GM18526 (cell line): ENCODE measurements around the gene RRP9.

Experiments
- POLR2A ChIP-seq: IDR thresholded peaks from 3 replicates; pipeline ENCODE4 v1.6.1; 2011; ENCODE audit not compliant: insufficient read length; ENCODE audit errors: extremely low read depth

The RRP9 gene

DNA sequence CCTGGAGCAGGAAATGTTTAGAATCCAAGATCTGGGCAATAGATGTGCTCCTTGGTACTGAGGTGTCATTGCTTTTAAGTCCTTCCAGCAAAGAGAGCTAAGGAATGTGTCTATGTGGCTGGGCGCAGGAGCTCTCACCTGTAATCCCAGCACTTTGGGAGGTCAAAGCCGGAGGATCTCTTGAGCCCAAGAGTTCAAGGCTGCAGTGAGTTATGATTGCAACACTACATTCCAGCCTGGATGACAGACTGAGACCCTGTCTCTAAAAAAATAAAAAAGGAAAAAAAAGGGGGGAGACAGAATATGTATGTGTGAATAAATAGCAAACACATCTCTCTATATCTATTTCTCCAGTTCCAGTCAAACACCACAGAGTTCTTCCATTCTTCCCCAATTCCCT lies 9.2 kb upstream of the RRP9 start:
- TF ChIP-seq POLR2A: no peak

- TF ChIP-seq POLR2A: no peak
Measured at GRCh38 chr3:51949121-51949520, 7.4 kb upstream of the RRP9 start.

- TF ChIP-seq POLR2A: no peak
Measured at GRCh38 chr3:51948016-51948580, 6.4 kb upstream of the RRP9 start.

DNA sequence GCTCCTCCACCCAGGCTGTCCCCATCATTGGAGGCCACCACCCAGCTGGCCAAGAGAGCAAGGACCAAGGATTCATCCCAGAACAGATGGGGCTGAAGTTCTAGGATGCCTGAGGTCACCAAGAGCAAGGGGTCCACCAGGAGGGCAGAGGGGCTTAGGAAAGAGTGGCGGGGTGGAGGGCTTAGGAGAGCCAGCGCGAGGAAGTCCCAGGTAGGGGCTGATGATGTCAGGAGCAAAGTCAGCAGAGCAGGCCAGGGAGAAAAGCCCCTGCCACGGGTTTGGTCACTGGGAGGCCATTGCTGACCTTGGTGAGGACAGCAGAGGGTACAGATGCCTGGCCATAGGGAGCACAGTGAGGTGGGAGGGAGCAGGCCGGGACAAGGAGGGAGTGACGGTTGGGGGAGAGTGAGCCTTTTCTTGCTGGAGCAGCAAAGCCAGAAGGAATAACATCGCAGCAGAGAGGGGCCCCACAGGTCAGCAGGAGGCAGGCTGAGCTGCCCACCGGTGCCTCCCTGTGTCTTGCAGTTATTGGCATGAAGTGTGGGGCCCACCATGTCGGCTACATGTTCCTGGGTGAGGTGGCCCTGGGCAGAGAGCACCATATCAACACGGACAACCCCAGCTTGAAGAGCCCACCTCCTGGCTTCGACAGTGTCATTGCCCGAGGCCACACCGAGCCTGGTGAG lies 5.7 kb upstream of the RRP9 start:
- TF ChIP-seq POLR2A: no peak

GRCh38 chr3:51946796-51947195 lies 5.1 kb upstream of the RRP9 start:
- no peak for TF ChIP-seq POLR2A

- TF ChIP-seq POLR2A: no peak
Measured at GRCh38 chr3:51945926-51946705, 4.4 kb upstream of the RRP9 start.

DNA sequence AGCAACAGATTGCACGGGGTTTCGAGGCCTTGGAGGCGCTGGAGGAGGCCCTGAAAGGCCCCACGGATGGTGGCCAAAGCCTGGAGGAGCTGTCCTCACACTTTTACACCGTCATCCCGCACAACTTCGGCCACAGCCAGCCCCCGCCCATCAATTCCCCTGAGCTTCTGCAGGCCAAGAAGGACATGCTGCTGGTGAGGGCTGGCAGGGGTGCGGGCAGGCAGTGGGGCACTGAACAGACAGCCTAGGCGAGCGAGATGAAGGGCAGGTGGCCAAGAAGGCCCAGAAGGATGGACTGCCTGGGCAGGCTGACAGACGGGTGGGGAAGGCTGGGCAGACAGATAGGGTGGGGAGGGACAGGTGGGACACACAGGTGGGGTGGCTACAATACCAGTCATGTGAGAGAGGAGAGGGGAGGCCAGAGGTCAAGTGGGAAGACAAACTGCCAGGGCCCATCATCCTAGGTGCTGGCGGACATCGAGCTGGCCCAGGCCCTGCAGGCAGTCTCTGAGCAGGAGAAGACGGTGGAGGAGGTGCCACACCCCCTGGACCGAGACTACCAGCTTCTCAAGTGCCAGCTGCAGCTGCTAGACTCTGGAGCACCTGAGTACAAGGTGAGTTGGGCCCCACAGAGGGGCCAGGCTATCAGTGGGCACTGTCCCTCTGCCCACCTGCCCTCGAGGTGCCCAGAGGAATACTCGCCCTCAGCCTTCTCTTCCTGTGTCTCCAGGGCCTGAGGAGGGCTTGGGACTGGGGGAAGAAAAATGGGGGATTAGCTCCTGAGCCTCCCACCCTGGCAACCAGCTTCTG lies 3.5 kb upstream of the RRP9 start:
- TF ChIP-seq POLR2A: no peak

GRCh38 chr3:51944451-51945021 lies 2.8 kb upstream of the RRP9 start:
- TF ChIP-seq POLR2A: no peak

DNA sequence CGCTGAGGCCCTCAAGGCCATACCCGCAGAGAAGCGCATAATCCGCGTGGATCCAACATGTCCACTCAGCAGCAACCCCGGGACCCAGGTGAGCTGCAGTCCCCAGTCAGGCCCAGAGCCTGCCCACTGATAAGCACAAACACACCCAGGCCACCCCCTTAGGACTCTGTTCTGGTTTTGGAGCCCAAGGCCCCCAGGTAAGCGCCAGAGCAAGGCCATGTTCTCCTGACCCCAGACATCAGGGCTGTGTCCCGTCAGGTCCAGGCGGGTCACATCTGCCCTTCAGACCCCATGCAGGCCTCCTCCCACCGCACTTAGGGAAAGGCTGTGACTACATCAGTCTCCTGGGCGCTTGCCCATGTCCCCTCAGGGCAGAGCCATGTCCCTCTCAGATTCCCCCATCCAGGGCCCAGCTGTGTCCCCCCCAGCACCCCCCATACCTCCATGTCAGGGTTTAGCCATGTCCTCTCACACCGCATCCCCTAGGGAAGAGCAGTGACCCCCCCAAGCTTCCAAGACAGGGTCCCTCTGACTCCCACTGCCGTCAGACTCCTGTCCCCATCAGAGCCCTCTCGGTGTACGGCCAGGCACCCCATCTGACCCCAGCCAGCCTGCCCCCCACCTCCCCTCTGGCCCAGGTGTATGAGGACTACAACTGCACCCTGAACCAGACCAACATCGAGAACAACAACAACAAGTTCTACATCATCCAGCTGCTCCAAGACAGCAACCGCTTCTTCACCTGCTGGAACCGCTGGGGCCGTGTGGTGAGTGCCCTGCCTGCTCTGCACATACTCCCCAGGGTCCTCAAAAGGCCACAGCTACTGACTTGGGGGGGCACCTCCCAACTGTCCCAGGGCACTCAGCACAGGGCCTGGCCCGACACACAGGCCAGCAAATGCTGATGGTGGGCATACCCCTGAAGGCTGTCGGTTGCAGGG lies 2.0 kb upstream of the RRP9 start:
- TF ChIP-seq POLR2A: no peak

- TF ChIP-seq POLR2A: peak; percentile 56
Measured at GRCh38 chr3:51942603-51943450, 1.1 kb upstream of the RRP9 start.

- no peak for TF ChIP-seq POLR2A
Measured at GRCh38 chr3:51941463-51941797, 274 bp downstream of the RRP9 start.

DNA sequence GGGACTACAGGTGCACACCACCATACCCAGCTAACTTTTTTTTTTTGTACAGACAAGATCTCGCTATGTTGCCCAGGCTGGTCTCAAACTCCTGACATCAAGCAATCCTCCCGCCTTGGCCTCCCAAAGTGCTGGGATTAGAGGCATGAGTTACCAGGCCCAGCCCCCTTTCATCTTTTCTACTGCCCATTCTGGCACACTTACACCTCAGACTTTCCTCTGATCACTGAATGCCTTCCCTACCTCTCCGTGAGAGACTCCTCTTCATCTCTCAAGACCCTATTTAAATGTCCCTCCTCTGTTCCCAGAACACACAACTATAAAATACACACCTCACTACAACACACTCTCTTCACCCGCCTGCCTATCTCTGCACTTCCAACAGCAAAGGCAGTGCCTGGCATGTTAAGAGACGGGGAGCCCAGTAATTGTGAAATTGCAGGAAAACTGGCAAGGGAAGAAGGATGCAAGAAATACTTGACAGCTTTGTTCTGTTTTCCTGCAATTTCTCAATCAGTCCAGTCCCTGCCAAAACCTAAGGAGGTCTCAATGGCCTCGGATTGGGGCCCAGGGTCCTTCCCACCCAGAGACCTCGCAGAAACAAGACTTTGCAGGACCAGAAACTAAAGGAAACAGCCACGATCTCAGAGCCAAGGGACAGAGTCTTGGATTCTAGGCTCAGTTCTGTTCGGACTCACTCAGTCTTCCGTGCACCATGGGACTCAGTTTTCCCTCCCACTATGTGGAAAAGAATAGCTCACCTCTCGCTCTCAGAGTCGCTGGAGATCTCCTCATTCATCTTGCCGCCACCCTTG lies 849 bp downstream of the RRP9 start:
- no peak for TF ChIP-seq POLR2A
